Activated naive CD4-positive, alpha-beta T cell treated with Interleukin-2 at 50 U/mL for 16 hours (primary cell): ENCODE results near the gene RBM17.
A peak's percentile ranks its signal among the peaks of the same experiment; 100 is the strongest.

Experiments used
- DNase-seq: peaks from one replicate; pipeline ENCODE4 v3.0.0-alpha.2; 2020

The RBM17 gene

DNA sequence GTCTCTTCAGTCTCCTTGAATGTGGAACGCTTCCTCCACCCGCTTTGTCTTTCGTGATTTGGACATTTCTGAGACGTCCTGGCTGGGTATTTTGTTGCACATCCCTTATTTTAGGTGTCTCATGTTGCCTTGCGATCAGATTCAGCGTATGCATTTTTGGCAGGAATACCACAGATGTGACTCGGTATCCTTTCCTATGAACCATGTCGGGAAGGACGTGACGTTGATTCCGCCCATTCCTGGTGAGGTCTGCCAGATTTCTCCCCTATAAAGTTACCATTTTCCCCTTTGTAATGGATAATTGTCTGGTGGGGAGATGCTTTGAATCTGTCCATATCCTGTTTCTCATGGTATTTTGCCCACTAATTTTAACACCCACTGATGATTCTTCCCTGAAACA lies 49.6 kb downstream of the RBM17 start:
- no peak for DNase-seq

DNA sequence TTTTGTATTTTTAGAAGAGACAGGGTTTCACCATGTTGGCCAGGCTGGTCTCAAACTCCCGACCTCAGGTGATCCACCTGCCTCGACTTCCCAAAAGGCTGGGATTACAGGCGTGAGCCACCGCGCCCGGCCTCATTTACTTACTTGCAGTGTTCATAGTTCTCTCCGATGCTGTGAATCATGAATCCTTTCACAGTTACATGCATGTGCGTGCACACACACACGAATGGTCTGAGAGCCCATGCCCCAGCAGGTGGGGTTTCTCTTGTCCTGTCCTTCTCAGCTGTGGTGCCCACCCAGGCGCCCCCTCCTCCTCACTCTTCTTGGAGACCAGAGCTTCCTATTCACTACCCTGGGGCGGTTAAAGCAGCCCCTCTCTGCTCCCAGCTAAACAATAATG lies 50.6 kb downstream of the RBM17 start:
- DNase-seq, result no peak

DNA sequence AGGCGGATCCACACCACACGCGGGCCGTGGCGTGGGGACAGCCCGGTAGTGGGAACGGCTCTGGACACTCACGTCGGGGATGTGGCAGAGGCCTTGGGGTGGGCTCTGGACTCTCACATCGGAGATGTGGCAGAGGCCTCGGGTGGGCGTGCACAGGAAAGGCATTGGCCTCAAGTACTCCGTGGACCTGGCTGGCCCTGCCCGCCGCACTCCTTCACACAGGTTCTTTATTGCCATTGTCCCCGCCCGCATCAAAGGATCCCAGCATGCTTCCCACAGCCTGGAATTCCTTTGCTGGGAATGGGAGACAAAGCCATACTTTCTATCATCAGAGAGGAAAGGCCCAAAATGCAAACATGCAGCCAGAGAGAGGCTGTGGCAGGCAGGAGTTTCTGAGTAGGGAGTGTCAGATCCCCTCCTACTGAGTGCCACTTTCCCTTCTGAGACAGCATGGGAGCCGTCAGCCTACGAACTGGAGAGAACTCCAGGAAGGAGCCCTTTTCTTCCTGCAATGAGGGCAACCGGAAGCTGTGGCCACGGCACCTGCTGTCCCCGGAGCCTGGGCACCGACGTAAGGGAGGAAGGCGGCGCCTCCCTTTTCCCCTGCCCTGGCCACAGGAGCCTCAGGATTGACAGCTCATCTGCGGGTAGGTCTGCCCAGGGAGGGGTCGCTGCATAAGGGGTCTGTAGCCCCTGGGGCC lies 51.5 kb downstream of the RBM17 start:
- DNase-seq, result peak; percentile 52

DNA sequence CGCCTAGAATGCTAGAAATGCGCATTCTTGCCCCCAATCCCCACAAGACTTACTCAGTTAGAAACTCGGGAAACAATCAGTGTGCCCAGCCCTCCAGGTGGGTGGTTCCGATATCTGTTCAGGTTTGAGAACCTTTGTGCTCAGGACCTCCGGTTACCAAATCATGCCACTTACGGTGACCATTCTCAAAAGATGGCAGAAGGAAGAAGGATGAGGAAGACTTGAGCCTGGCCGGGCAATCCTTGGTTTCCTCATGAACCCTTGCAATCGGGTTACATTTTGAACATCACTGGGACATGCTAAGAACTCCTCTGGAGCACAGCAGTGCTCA lies 52.1 kb downstream of the RBM17 start:
- DNase-seq, result no peak

DNA sequence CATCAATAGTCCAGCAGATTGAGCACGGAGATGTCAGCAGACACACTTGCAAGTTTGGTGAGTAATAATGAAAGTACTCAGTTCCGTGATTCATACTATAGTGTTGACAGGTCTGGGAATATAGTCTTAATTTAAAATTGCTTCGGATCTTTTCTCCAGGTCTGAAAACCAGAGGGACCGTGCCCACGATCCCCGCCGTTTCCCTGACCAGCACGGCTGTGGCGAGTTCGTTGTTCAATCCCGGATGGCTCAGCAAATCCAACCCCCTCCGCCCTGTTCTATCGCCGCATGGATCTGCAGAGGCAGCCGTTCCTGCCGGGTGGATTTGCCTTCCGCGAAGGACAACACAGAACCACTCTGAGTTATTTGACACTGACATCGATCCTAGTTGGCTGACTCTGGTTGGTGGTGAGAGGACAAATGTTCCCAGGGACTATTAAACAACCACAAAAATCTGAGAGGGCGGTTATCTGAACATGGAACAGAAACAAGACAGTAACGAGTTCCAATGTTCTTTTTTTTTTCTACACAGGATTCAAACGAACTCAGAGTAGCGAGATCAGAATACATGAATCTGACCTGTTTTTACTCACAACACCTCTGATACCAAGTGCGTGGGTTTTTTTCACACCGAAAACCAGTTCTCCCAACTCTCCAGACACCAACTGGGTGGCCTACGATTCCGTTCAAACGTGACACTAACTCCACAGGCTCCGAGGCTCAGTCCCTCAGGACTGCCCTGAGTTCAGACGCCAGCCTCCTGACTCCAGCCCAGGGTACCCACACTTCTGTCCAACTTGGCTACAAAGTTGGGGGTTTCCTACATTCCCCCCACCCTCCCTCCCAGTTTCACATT lies 52.7 kb downstream of the RBM17 start:
- peak; percentile 56 for DNase-seq

DNA sequence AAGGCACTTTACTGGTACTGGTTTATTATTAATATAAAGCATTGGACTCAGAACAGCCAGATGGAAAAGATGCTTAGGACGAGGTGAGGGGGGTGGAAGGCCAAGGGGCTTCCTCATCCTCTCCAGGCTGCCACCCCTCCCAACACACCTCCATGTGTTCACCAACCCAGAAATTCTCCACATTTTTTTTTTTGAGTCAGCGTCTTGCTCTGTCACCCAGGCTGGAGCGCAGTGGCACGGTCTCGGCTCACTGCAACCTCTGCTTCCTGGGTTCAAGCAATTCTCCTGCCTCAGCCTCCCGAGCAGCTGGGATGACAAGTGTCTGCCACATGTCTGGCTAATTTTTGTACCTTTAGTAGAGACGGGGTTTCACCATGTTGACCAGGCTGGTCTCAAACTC lies 53.4 kb downstream of the RBM17 start:
- DNase-seq, result peak; percentile 21

DNA sequence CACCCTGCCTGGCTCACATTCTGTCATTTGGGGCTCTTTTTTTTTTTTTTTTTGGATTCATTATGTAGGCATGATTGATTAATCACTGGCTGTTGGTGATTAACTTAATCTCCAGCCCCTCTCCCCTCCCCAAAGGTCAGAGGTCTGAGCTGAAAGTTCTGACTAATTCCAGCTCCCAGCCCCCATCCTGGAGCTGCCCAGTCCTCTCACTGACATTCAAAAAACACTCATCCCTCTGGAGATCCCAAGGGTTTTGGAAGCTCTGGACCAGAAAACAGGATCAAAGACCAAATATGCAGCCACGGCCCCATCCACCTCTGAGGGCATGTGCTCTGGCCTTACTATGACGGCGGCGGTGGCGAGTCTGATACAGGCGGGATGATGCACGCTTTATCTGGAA lies 53.8 kb downstream of the RBM17 start:
- DNase-seq, result no peak

DNA sequence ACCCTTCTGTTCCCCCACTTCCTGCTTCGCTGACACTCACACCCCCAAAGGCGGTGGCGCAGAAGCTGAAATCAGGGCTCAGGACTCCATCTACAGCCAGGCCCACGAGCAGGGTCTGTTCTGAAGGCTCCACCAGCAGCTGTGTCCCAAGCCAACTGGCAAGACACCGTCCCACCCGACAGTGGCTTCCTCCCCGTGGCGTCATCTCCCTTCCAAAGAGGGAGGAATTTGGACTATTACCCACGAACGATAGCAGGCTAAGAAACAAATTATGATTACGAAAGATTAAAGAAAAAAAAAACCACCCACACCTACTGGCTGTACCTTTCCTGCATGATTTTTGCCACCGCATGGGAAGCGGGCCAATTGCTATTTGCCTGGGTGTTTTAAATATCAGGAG lies 54.3 kb downstream of the RBM17 start:
- no peak for DNase-seq

DNA sequence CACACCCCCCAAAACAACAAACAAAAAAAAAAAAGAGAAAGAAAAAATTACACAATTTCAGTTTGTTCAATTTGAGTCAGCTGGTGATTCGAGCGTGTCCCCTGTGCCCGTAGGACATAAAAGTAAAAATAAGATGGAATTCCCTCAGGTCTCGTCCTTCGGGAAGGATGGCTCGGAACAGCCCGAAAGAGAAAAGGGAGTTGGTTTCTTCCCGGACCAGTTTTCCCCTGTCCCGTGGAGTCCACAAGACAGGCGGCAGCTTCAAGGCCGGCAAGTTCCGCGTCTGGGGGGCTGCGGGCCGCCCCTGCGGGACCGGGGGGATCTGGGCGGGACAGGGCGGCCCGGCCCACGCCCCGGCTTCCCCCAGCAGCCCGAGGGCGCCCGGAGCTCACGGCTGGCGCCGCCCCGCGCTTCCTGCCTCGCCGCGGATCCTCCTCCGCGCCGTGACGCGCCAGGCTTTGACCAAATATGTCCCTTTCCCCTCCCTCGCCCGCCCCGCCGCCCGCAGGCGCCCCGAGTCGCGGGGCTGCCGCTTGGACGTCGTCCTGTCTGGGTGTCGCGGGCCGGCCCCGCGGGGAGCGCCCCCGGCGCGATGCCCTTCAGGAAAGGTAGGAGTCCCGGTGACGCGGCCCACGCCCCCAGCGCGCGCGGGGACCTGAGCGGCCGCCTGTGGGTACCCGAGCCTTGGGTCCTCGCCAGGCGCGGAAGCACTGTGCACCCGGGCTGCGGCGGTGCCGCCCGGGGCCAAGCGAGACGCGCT lies 55.8 kb downstream of the RBM17 start:
- peak; percentile 88 for DNase-seq

DNA sequence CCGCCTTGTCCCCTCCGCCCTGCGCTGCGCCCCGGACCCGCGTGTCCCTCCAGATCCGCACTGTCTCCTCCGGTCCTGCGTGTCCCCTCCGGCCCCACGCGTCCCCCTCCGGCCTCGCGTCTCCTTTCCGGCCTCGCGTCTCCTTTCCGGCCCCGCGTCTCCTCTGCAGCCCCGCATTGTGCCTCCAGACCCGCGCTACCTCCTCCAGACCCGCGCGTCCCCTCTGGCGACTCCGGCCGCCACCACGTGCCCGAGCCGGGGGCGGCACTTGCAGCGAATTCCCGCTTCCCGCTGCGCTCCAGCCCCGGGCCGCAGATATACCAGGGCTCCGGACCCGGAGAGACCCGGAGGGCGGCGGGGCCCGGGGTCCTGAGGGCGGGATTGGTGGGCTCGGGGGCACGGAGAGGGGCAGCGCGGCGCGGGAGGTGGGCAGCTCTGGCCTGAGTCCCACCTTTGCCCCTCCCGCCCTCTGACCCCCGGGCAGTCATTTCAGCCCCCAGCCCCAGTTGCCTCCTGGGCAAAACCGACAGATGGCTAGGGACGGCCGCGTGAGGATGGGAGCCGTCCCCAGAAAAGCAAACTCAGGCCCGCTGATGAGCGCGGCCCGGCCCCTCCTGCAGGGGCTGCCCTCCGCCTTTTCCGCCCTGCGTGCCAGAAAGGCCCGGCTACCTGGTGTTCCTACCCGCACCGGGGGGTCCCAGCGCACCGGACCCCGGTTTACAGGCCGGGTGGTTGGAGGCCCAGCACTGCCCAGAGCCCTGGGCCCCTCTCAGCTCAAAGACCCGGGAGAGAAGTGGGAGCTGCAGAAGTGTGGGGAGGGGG lies 56.5 kb downstream of the RBM17 start:
- DNase-seq, result no peak

DNA sequence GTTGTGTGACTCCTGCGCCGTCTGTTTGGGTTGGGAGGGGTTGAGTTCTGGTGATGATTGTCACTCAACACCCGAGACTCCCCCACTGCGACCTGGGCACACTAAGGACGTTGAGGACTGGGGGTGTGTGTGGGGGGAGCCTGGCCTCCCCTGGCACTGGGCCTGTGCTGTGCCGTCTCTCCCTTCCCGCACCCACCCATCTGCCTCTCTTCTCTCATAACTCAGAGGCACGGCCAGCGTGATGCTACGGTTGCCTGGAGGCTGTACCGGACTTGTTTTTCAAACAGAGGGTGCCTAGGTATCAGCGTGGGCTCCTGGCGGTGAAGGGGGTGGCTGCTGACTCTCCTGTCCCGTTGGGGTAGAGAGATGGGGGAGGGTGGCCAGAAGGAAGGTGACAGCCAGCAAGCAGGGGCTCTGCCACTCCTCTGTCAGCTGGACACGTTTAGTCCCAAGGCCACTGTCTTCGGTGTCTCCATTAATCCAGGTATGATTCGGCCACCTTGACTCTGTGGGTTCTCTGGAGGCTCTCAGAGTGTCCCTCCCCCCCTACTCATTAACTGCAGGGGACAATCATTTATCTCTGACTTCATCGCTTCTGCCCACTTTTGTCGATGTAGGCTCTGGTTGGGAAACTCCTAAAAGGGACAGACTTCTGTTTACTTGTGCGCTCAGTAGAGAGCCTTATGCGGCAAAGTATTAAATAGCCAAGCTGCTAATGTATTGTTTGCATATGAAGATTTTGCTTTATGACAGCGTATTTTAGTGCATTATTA lies 57.4 kb downstream of the RBM17 start:
- no peak for DNase-seq

DNA sequence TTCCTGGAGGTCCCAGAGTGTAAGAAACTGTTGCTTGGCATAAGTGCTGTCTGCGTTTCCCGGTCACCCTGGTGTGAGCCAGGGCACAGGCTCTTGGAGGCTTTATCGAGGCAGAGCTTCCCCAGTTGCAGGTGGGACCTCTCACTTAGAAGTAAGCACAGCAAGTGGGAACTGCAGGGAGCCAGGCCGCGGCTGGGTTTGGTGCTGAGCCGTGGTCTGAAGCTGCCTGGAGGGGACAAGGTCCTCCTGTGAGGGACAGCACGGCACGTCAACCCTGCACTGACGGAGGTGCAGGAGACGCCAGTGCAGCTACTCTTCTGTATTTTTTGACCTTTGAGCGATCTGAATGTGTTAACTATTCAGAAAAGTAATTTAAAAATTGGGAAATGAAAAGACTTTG lies 58.1 kb downstream of the RBM17 start:
- no peak for DNase-seq

DNA sequence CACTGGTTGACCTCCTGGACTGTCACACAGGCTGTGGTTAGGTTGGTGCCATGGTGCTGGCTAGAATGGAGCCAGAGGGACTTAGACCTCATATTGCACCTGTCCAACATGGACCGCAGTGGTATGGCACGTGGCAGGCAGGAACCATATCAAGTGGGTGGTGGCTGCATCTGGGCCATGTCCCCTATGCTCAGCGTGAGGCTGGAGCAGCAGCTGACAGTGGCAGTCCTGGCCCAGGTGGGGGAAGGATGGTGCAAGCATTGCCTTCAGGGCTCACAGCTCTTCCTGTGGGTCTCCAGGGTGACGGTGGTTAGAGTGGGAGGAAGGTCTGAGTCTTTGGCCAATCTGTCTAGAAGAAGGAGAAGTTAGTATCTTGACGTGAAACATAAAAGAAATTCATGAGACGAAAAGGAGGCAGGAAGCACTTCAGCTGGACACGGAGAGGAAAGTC lies 59.4 kb downstream of the RBM17 start:
- DNase-seq, result no peak

DNA sequence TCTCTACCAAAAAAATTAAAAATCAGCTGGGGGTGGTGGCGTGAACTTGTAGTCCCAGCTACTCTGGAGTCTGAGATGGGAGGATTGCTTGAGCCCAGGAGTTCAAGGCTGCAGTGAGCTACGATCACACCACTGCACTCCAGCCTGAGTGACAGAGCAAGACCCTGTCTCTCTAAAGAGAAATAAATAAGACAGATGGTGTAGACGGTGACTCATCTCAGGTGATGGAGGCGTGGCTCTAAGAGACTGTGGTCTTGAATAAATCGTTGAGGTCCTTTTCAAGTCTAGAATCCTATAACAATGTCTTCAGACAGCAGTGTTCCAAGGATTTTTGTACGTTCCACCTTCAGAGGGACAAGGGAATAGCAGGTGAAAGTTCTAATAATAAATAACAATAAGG lies 60.1 kb downstream of the RBM17 start:
- peak; percentile 32 for DNase-seq

DNA sequence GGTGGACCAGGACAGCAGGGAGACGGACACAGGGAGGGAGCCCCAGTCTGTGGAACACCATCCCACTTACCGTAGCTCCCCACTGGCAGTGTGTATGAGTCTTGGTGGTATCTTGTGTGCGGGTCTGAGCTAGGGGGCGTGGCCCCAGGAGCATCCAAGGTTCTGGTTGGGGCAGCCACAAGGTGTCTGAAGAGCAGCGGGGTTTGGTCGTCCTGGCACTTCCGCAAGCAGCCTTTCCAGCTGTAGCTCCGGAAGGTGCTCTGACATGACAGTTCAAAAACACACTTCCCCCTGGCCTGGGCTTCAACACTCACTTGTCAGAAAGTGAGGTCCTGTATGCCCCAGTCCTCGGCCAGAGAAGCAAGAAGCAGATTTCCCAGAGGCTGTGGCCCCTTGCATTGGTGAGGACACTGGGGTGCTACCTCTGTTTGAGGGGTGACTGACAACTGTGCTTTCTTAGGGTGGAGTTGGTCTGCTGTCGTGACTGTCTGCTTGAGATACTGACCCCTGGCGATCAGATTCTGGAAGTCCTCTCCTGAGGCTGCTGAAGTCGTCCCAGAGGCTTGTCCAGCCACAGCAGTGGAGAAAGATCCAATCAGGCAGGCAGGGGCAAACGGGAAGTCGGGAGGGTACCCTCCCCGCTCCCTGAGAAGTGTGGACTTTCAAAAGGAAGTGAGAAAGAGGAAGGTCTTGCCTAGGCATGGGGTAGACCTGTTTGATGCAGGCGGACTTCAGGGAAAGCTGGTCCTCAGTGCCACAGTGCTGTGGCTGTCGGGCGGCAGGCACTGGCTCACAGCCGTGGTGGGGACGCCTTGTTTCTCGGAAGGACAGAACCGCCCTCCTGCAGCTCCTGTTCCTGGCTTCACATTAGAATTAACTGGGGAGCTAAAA lies 62.5 kb downstream of the RBM17 start:
- peak; percentile 48 for DNase-seq

DNA sequence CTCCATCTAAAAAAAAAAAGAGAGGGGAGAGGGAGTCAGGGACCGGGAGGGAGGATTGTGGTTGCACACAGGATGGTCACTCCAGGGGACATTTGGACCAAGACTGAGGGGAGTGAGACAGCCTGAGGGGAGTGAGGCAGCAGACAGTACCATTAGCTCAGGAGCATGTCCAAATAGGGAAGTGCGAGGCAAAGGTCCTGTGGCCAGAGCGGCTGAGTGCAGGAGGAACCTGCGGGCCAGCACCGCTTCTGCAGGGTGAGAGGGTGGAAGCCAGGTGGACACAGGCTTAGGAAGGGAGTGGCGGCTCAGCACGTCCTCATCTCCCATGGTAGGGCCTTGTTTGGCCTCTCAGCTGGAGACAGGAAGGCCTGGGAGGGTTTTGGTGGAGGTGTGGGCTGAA lies 65.0 kb downstream of the RBM17 start:
- DNase-seq, result no peak

DNA sequence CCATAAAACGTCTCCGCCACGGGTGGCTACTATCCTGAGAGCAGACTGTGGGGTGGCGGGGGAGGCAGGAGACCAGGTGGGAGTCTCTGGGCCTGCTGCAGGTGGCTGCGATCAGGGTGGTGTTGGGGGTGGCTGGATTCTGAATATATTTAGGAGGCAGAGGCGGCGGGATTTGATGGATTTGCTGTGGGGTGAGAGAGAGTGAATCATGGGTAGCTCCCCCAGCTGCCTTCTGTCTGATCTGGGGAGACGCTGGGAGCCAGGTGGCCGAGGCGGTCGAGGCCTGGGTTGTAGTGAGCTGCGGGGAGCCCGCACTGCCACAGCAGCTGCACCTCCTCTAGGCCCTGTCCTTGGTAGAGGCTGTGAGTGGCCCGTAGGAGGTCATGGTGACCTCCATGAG lies 65.7 kb downstream of the RBM17 start:
- no peak for DNase-seq

DNA sequence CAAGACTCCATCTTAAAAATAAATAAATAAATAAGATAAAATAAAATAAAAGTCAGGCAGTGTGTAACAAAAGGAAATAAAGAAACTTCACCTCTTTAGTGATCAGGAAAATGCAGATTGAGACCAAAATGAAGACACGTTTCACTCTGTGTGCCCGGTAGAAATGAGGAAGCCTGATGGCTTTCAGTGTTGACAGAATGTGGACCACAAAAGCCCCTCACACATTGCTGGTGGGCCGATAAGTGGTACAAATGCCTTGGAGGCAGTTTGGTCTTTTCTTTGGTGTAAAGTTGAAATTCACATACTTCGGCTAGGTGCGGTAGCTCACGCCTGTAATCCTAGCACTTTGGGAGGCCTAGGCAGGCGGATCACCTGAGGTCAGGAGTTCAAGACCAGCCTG lies 69.4 kb downstream of the RBM17 start:
- no peak for DNase-seq

DNA sequence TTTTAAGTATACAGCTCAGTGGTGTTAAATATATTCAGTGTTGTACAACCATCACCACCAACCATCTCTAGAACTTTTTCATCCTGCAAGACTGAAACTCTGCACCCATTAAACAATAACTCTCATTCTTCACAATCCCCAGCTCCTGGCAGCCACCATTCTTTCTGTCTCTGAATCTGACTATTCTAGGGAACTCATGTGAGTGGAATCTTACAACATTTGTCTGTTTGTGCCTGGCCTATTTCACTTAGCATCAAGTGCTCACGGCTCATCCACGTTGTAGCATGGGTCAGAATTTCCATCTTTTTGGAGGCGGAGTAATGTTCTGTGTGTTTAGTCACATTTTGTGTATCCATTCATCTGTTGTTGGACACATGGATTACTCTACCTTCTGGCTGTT lies 73.1 kb downstream of the RBM17 start:
- DNase-seq, result no peak

DNA sequence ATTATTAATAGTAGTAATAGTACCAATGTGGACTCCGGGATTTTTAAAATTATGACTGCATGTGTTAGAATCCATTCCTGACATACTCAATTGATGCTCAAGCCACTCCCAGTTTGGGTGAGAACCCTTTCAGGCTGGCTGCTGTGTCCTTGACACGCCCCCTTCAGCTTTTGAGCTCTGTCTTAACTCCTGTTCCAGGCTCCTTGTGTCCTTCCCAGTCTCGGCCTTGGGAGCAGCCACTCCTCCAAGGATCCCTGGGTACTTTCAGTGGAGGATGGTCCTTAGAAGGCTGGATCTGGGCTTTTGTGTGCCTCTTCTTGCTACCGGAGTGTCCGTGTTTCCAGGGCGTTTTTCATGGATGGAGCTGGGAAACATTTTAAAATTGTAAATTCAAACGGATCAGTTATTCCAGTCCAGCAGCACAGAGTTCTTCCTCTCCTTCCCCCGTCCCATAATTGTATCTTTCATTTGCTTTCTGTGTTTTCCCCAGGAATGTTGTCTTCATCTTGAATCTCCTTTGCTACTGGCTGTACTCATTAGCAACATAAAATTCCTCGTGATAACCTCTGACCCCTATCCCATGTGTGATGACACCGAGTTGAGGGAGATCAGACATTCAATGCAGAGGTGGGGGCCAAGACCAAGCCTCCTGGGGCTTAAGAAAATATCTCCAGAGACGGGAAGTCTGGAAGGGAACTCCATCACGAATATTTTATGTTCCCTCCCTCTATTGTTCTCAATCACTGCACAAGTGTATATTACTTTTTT lies 73.9 kb downstream of the RBM17 start:
- DNase-seq, result no peak
